Activated T-helper 1 cell treated with anti-CD3 and anti-CD28 coated beads, Interleukin-12 subunit alpha, Interleukin-12 subunit beta, Interleukin-2, Interleukin-4 antibody, amounts not matched to agents 30 ng/mL and 10 ng/mL and 1 ng/mL, durations not matched to agents 14 hours and 24 hours and 36 hours (primary cell): ENCODE measurements around the gene CTTNBP2. TPM values are rescaled to one million over a fixed set of nuclear protein-coding genes. Genes with fewer than 3 reads are reported as not detected.

ENCODE experiments used
- DNase-seq: peaks from one replicate; pipeline ENCODE4 v3.0.0; 2021; ENCODE audit warnings: low spot score
- H3K27ac Mint-ChIP-seq: one replicate; pipeline ENCODE4 v1.8.0; 2021; ENCODE audit warnings: mild to moderate bottlenecking, mixed read lengths
- H3K27me3 Mint-ChIP-seq: one replicate; pipeline ENCODE4 v1.8.0; 2022; ENCODE audit warnings: mild to moderate bottlenecking, moderate library complexity, mixed read lengths; ENCODE audit not compliant: insufficient read depth
- H3K36me3 Mint-ChIP-seq: one replicate; pipeline ENCODE4 v1.8.0; 2021; ENCODE audit warnings: low read depth, mixed read lengths
- H3K4me1 Mint-ChIP-seq: one replicate; pipeline ENCODE4 v1.8.0; 2021; ENCODE audit warnings: low read depth, mixed read lengths
- H3K4me3 Mint-ChIP-seq: one replicate; pipeline ENCODE4 v1.8.0; 2021; ENCODE audit warnings: mild to moderate bottlenecking, moderate library complexity, mixed read lengths
- H3K9me3 Mint-ChIP-seq: one replicate; pipeline ENCODE4 v1.8.0; 2021; ENCODE audit warnings: mixed read lengths
- intact Hi-C: fragments of 100-400 bp; cut with micrococcal nuclease; formaldehyde crosslinking; loops from one replicate; pipeline ENCODE4 v1.15.1; 2024
- total RNA-seq: library from RNA; stranded (reverse); gene quantifications from 2 replicates; pipeline ENCODE4 v1.2.3, GENCODE V29; 2022

CTTNBP2 gene
- total RNA-seq, 1 donor from 2014 or later, result not detected

GRCh38 chr7:117692338-117692737 lies 180.9 kb downstream of the CTTNBP2 start:
- intact Hi-C loops, result no loop called here
- Mint-ChIP-seq H3K36me3 (no peaks in the 10 kb centered on the region), H3K9me3 (no peaks in the 10 kb centered on the region), H3K4me3 (no peak overlapping the region), H3K27ac (no peak overlapping the region), H3K27me3 (no peaks in the 10 kb centered on the region), H3K4me1 (no peaks in the 10 kb centered on the region)
- DNase-seq, result no peak

DNA sequence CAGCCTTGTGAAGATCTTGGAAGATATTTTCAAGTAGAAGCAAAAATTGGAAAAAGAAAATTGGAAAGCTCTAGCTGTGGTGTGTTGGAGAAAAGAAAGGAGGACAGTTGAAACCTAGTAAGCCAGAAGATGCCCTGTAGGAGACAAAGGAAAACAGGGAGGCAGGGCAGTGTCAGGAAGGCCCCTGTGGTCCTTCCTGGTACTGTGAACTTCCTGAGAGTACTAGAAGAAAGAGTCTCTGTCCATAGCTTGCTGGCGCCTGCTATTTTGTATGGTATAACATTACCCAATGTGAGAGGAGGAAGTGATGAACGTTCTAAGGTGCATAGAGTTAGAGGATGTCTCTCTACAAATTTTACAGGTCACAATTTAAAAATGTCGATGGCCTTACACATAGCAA lies 183.1 kb downstream of the CTTNBP2 start:
- H3K27ac Mint-ChIP-seq, result no peak overlapping the region
- H3K27me3 Mint-ChIP-seq, result no peaks in the 10 kb centered on the region
- no peak for DNase-seq
- no peaks in the 10 kb centered on the region for H3K9me3 Mint-ChIP-seq
- H3K36me3 Mint-ChIP-seq, result no peaks in the 10 kb centered on the region
- intact Hi-C loops, result no loop called here
- H3K4me1 Mint-ChIP-seq, result no peaks in the 10 kb centered on the region
- H3K4me3 Mint-ChIP-seq, result no peak overlapping the region

DNA sequence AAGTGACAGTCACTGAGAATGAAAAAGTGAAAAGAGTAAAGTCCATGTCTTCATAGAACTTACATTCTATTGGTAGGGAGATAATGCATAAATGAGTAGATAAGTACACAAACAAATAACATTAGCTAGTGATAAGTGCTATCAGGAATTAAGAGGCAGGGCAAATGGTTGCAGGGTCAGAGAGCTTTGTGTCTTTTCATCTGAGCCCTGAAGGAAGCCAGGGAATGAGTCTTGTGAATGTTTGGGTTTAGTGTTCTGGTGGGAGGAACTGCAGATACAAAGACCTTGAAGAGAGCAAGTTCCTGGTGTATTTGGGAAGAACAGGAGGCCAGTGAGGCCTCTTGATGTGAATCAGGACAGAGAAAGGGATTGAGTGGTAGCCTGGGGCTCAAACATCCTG lies 183.8 kb downstream of the CTTNBP2 start:
- no peak overlapping the region for H3K27ac Mint-ChIP-seq
- H3K4me3 Mint-ChIP-seq, result no peak overlapping the region
- no peaks in the 10 kb centered on the region for H3K9me3 Mint-ChIP-seq
- no peak for DNase-seq
- H3K27me3 Mint-ChIP-seq, result no peaks in the 10 kb centered on the region
- intact Hi-C loops, result no loop called here
- H3K4me1 Mint-ChIP-seq, result no peaks in the 10 kb centered on the region
- H3K36me3 Mint-ChIP-seq, result no peaks in the 10 kb centered on the region

GRCh38 chr7:117688126-117688525 lies 185.1 kb downstream of the CTTNBP2 start:
- H3K27me3 Mint-ChIP-seq, result no peaks in the 10 kb centered on the region
- no peaks in the 10 kb centered on the region for H3K36me3 Mint-ChIP-seq
- H3K27ac Mint-ChIP-seq, result no peak overlapping the region
- H3K9me3 Mint-ChIP-seq, result no peaks in the 10 kb centered on the region
- no peaks in the 10 kb centered on the region for H3K4me1 Mint-ChIP-seq
- no peak for DNase-seq
- no peak overlapping the region for H3K4me3 Mint-ChIP-seq
- intact Hi-C loops, result no loop called here

- intact Hi-C loops, result no loop called here
- no peak overlapping the region for H3K4me3 Mint-ChIP-seq
- no peak overlapping the region for H3K27ac Mint-ChIP-seq
- no peak for DNase-seq
- no peaks in the 10 kb centered on the region for H3K36me3 Mint-ChIP-seq
- no peaks in the 10 kb centered on the region for H3K9me3 Mint-ChIP-seq
- H3K27me3 Mint-ChIP-seq, result no peaks in the 10 kb centered on the region
- H3K4me1 Mint-ChIP-seq, result no peaks in the 10 kb centered on the region
Observed at GRCh38 chr7:117686311-117686935, 186.8 kb downstream of the CTTNBP2 start.

DNA sequence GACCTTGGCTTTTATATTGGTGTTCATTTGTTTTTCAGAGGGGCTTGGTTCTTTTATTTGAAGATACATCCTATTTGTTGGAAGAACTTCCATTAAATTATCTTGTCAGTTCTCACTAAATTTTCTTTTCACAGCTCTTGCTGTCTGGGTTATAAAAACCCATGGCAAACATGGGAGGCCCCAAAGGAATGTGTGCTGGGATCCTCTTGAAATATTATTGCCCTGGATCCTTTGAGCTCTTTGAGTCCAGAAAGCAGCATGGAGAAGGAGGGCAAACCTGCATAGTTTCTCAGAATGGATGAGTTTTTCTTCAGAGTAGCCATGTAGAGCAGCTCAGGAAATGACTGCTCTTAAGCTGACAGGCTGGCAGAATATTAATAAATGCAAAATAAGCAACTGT lies 187.4 kb downstream of the CTTNBP2 start:
- no peak for DNase-seq
- Mint-ChIP-seq H3K4me3 (no peak overlapping the region), H3K36me3 (no peaks in the 10 kb centered on the region), H3K27ac (no peak overlapping the region), H3K4me1 (no peaks in the 10 kb centered on the region), H3K9me3 (no peaks in the 10 kb centered on the region), H3K27me3 (no peaks in the 10 kb centered on the region)
- intact Hi-C loops, result no loop called here

- Mint-ChIP-seq H3K9me3 (no peaks in the 10 kb centered on the region), H3K4me3 (no peak overlapping the region), H3K36me3 (no peaks in the 10 kb centered on the region), H3K27me3 (no peaks in the 10 kb centered on the region), H3K4me1 (no peaks in the 10 kb centered on the region), H3K27ac (no peak overlapping the region)
- intact Hi-C loops, result no loop called here
- no peak for DNase-seq
Observed at GRCh38 chr7:117683430-117684175, 189.6 kb downstream of the CTTNBP2 start.

- no peak overlapping the region for H3K4me3 Mint-ChIP-seq
- H3K36me3 Mint-ChIP-seq, result no peaks in the 10 kb centered on the region
- no peak overlapping the region for H3K27ac Mint-ChIP-seq
- no peaks in the 10 kb centered on the region for H3K4me1 Mint-ChIP-seq
- DNase-seq, result no peak
- no peaks in the 10 kb centered on the region for H3K27me3 Mint-ChIP-seq
- H3K9me3 Mint-ChIP-seq, result no peaks in the 10 kb centered on the region
- intact Hi-C loops, result no loop called here
Observed at GRCh38 chr7:117682681-117683385, 190.4 kb downstream of the CTTNBP2 start.

- intact Hi-C loops, result no loop called here
- Mint-ChIP-seq H3K4me1 (no peaks in the 10 kb centered on the region), H3K36me3 (no peaks in the 10 kb centered on the region), H3K9me3 (no peaks in the 10 kb centered on the region), H3K27me3 (no peaks in the 10 kb centered on the region), H3K27ac (no peak overlapping the region), H3K4me3 (no peak overlapping the region)
- no peak for DNase-seq
Observed at GRCh38 chr7:117679120-117679519, 194.1 kb downstream of the CTTNBP2 start.

DNA sequence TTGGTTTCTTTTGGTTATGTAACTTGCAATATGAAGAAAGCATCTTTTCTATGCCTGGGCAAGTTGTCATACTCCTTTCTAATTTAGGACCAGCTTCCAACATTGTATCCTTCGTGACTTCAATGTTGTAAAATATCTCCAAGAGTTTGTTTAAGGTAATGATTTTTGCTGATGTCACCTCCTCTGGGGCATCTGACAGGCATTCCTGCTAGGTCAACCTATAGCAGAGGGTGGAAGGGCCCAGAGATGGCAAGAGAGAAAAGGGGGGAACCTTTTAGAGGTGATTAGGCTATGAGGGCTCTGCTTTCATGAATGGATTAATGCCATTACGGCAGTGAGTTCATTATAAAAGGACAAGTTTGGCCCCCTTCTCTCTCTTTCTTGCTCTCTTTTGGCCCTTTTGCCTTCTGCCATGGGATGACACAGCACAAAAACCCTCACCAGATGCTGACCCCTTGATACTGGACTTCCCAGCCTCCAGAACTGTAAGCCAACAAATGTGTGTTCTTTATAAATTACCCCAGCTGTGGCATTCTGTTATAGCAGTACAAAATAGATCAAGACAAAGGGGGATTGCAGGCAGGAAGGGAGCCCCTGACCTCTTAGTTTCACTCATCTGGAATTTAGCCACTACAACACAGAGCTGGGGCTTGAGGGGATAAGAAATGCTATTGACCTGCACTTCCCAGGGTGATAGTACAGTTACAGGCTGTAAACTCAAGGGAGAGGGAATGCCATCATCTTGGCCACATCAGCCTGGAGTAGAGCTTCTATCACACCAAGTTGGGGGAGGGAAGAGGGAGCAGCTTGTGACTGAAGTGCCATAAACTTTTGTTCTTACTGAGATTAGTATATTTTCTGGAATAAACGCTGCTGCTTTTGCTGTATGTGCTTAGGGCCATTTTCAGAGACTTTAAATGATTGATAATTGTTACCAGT lies 197.5 kb downstream of the CTTNBP2 start:
- no peak overlapping the region for H3K4me3 Mint-ChIP-seq

DNA sequence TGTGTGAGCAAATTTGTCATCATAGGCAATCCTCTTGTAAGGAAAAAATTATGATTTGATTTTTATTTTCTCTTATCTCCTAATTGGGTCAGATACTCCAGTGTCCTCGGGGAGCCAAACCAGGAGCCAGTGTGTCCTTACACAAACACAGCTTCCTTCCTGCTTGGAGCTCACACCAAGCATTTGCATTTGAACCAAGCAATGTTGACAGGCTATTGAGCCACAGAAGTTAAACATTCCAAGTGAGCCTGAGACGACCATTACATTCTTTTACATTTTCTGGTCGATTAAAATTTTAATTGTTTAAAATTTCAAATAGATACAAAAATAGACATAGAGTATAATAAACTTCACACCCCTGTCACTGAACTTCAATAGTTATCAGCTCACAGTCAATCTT lies 198.6 kb downstream of the CTTNBP2 start:
- Mint-ChIP-seq H3K36me3 (no peaks in the 10 kb centered on the region), H3K27ac (no peak overlapping the region), H3K4me1 (no peaks in the 10 kb centered on the region), H3K27me3 (peaks cover 2% of the 10 kb centered on the region), H3K9me3 (no peaks in the 10 kb centered on the region), H3K4me3 (no peak overlapping the region)
- DNase-seq, result no peak
- intact Hi-C loops, result no loop called here

More for the DNA sequence above, 197.5 kb downstream of the CTTNBP2 start:
- Mint-ChIP-seq H3K36me3 (no peaks in the 10 kb centered on the region), H3K9me3 (no peaks in the 10 kb centered on the region), H3K4me1 (no peaks in the 10 kb centered on the region), H3K27ac (no peak overlapping the region), H3K27me3 (no peaks in the 10 kb centered on the region)
- intact Hi-C loops, result no loop called here
- DNase-seq, result no peak

- Mint-ChIP-seq H3K4me1 (no peaks in the 10 kb centered on the region), H3K27ac (no peak overlapping the region), H3K27me3 (peaks cover 2% of the 10 kb centered on the region), H3K9me3 (no peaks in the 10 kb centered on the region), H3K36me3 (no peaks in the 10 kb centered on the region), H3K4me3 (no peak overlapping the region)
- DNase-seq, result no peak
- intact Hi-C loops, result no loop called here
Observed at GRCh38 chr7:117673839-117674238, 199.4 kb downstream of the CTTNBP2 start.
